Thyroid gland (tissue), 4 donors: ENCODE data around the gene MRPL3. TPM values are rescaled to one million over a fixed set of nuclear protein-coding genes. Genes with fewer than 3 reads are reported as not detected.

Experiments
- DNase-seq, 2 donors: peaks; one replicate each; pipeline ENCODE4 v3.0.0-alpha.2; 2019
- H3K27ac ChIP-seq, 3 donors: fragments of 200-600 bp; sonication (generic); 1 replicate in 2 of 3; 2 replicates in 1 of 3; pipeline ENCODE4 v1.5.1; 2016 to 2019; ENCODE audit warnings: mild to moderate bottlenecking in 1 of 3, moderate library complexity in 1 of 3
- H3K27me3 ChIP-seq: fragments of 200-600 bp; sonication (generic); one replicate; pipeline ENCODE4 v1.5.1; 2019
- H3K36me3 ChIP-seq, 2 donors: fragments of 200-600 bp; sonication (generic); one replicate each; pipeline ENCODE4 v1.5.1; 2016 to 2019
- H3K4me1 ChIP-seq, 2 donors: fragments of 200-600 bp; sonication (generic); one replicate each; pipeline ENCODE4 v1.5.1; 2017 to 2019
- H3K4me3 ChIP-seq, 3 donors: fragments of 200-600 bp; sonication (generic); replicated peaks in 1 of 3; 1 replicate in 2 of 3; 2 replicates in 1 of 3; pipeline ENCODE4 v1.5.1; 2016; ENCODE audit warnings: mild to moderate bottlenecking in 1 of 3
- H3K9me3 ChIP-seq: fragments of 200-600 bp; sonication (generic); one replicate; pipeline ENCODE4 v1.5.1; 2017
- POLR2A ChIP-seq, 2 donors: fragments of 450-650 bp; IDR thresholded peaks; one replicate each; pipeline ENCODE4 v1.6.1; 2017; ENCODE audit warnings: antibody characterized with exemption in 2 of 2, mild to moderate bottlenecking in 2 of 2, moderate library complexity in 1 of 2
- whole genome bisulfite sequencing, 2 donors: methylation state at CpG; one replicate each; pipeline ENCODE4 v1.1.5; 2017; 5-methylcytosine and 5-hydroxymethylcytosine counted together
- intact Hi-C: fragments of 100-400 bp; cut with DNase I; formaldehyde crosslinking; loops from one replicate; pipeline ENCODE4 v1.15.1; 2023
- total RNA-seq, 4 donors: library from RNA; depleted of rRNA; stranded (reverse); fragments of >200 nt; gene quantifications; one replicate each; pipeline ENCODE4 v1.2.3, GENCODE V29; 2016
- TF ChIP-seq, protein P1 (sequence below), 6 experiments: fragments of 200-600 bp in 3 of 6; fragments of 450-650 bp in 3 of 6; sonication (generic) in 3 of 6; IDR thresholded peaks; one replicate each; pipeline ENCODE4 v1.5.1; 2016 to 2019; ENCODE audit warnings: antibody characterized with exemption in 6 of 6, mild to moderate bottlenecking in 2 of 6, inconsistent platforms in 1 of 6, moderate library complexity in 1 of 6

MRPL3 gene
- total RNA-seq, 4 donors from 2014 or later = 96.6 to 128 (median 111) TPM

DNA sequence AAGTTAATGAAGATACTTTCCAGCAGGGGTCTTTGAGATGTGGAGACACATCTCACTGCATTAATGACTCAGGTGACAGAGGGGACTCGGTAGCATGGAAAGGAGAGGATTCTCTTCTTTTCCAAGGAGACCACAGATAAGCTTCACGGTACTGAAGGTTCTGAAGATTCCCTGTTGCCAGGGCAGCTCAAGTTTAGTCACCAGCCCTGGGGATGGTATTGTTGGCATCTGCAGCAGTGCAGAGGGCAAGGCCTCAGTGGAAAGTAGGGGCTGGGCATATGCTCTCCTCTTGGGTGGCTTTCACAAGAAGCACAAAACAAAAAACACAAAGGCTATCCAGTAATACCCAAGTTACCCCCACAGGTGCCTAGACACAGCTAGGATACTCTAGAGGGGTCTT is 38.0 kb upstream of the MRPL3 start:
- H3K27ac ChIP-seq = no peak overlapping the region
- intact Hi-C loops = no loop called here
- no peak for DNase-seq
- WGBS, 2 donors = 75 to 85% methylated on average over 2 of the region's 2 CpGs
- H3K36me3 ChIP-seq = no peaks in the 10 kb centered on the region
- H3K27me3 ChIP-seq = no peaks in the 10 kb centered on the region
- H3K9me3 ChIP-seq = no peaks in the 10 kb centered on the region
- H3K4me1 ChIP-seq = peaks cover 3 to 4% of the 10 kb centered on the region in 2 donors
- H3K4me3 ChIP-seq = no peak overlapping the region
- TF ChIP-seq POLR2A (IDR thresholded peaks at IDR 0.05) = no peak
- TF ChIP-seq, protein P1, sequence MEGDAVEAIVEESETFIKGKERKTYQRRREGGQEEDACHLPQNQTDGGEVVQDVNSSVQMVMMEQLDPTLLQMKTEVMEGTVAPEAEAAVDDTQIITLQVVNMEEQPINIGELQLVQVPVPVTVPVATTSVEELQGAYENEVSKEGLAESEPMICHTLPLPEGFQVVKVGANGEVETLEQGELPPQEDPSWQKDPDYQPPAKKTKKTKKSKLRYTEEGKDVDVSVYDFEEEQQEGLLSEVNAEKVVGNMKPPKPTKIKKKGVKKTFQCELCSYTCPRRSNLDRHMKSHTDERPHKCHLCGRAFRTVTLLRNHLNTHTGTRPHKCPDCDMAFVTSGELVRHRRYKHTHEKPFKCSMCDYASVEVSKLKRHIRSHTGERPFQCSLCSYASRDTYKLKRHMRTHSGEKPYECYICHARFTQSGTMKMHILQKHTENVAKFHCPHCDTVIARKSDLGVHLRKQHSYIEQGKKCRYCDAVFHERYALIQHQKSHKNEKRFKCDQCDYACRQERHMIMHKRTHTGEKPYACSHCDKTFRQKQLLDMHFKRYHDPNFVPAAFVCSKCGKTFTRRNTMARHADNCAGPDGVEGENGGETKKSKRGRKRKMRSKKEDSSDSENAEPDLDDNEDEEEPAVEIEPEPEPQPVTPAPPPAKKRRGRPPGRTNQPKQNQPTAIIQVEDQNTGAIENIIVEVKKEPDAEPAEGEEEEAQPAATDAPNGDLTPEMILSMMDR (IDR thresholded peaks at IDR 0.05) = no peak

- intact Hi-C loops = no loop called here
- no peak for DNase-seq
- H3K27ac ChIP-seq = no peak overlapping the region
Observed at GRCh38 chr3:131540143-131540542, 37.4 kb upstream of the MRPL3 start.

DNA sequence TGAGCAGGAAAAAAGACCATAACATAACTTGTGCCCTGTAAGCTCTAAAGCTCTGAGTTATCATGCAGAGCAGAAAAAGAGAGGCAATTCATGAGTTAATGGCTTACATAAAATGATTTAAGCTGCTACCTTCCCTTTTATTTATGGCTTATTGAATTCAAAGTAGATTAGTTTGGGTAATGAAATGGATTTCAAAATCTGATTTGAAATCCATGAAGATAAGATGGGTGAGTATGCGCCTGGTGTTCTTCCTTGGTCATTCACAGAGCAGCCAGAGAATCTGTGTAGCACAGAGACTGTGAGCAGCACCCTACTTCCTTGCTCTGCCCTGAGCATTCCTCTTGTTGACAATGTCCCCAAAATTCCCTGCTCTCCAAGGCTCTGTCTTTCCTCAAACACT is 36.2 kb upstream of the MRPL3 start:
- Histone ChIP-seq H3K4me3 (no peak overlapping the region), H3K9me3 (no peaks in the 10 kb centered on the region), H3K27me3 (no peaks in the 10 kb centered on the region), H3K4me1 (peaks cover 3 to 4% of the 10 kb centered on the region in 2 donors), H3K27ac (no peak overlapping the region), H3K36me3 (no peaks in the 10 kb centered on the region)
- no peak for TF ChIP-seq POLR2A (IDR thresholded peaks at IDR 0.05)
- TF ChIP-seq, protein P1 (IDR thresholded peaks at IDR 0.05) = no peak
- intact Hi-C loops = no loop called here
- WGBS, 2 donors = 93 to 95% methylated on average over 1 of the region's 1 CpG
- DNase-seq = no peak

More at GRCh38 chr3:131540143-131540542, 37.4 kb upstream of the MRPL3 start:
- no peaks in the 10 kb centered on the region for H3K27me3 ChIP-seq
- peaks cover 3 to 4% of the 10 kb centered on the region in 2 donors for H3K4me1 ChIP-seq
- H3K4me3 ChIP-seq = no peak overlapping the region
- H3K36me3 ChIP-seq = no peaks in the 10 kb centered on the region
- TF ChIP-seq, protein P1 (IDR thresholded peaks at IDR 0.05) = no peak
- no peak for TF ChIP-seq POLR2A (IDR thresholded peaks at IDR 0.05)
- H3K9me3 ChIP-seq = no peaks in the 10 kb centered on the region

GRCh38 chr3:131537531-131537930 is 34.8 kb upstream of the MRPL3 start:
- TF ChIP-seq, protein P1 (IDR thresholded peaks at IDR 0.05) = no peak
- TF ChIP-seq POLR2A (IDR thresholded peaks at IDR 0.05) = no peak
- DNase-seq = no peak
- H3K9me3 ChIP-seq = no peaks in the 10 kb centered on the region
- no peaks in the 10 kb centered on the region for H3K4me1 ChIP-seq
- WGBS, 2 donors = 89 to 97% methylated on average over 3 of the region's 3 CpGs
- no peaks in the 10 kb centered on the region for H3K27me3 ChIP-seq
- H3K27ac ChIP-seq = no peak overlapping the region
- no peak overlapping the region for H3K4me3 ChIP-seq
- no peaks in the 10 kb centered on the region for H3K36me3 ChIP-seq
- intact Hi-C loops = no loop called here

DNA sequence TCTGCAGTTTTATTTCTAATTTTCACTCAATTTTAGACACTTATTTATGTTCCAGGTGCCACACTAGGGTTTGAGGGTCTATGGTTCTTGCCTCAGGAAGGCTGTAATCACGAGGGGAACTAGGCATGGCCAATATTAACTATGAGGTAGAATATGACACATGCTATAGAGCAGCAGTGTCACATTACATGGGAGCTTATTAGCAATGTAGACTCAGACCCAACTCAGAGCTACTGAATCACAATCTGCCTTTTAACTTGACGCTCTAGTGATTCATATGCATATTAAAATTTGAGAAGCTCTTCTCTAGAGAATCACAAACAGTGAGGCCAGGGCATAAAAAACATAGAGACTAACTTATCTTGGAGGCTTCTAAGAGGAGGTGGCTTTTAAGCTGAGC is 32.8 kb upstream of the MRPL3 start:
- intact Hi-C loops = no loop called here
- TF ChIP-seq, protein P1 (IDR thresholded peaks at IDR 0.05) = no peak
- TF ChIP-seq POLR2A (IDR thresholded peaks at IDR 0.05) = no peak
- WGBS, 2 donors = 66 to 77% methylated on average over 2 of the region's 2 CpGs

More for the DNA sequence above, 32.8 kb upstream of the MRPL3 start:
- no peak for DNase-seq
- Histone ChIP-seq H3K36me3 (no peaks in the 10 kb centered on the region), H3K4me1 (no peaks in the 10 kb centered on the region), H3K27ac (no peak overlapping the region), H3K9me3 (no peaks in the 10 kb centered on the region), H3K27me3 (no peaks in the 10 kb centered on the region), H3K4me3 (no peak overlapping the region)
